Measurements from ENCODE around the gene CRY2. TPM values are rescaled to one million over a fixed set of nuclear protein-coding genes. Genes with fewer than 3 reads are reported as not detected.

The CRY2 gene
- total and polyA plus RNA-seq, 2 of the 13 experiments (the other 11 are each of a cell fraction or from before 2014, with no cell fraction given): 10.1 to 12.2 TPM

DNA sequence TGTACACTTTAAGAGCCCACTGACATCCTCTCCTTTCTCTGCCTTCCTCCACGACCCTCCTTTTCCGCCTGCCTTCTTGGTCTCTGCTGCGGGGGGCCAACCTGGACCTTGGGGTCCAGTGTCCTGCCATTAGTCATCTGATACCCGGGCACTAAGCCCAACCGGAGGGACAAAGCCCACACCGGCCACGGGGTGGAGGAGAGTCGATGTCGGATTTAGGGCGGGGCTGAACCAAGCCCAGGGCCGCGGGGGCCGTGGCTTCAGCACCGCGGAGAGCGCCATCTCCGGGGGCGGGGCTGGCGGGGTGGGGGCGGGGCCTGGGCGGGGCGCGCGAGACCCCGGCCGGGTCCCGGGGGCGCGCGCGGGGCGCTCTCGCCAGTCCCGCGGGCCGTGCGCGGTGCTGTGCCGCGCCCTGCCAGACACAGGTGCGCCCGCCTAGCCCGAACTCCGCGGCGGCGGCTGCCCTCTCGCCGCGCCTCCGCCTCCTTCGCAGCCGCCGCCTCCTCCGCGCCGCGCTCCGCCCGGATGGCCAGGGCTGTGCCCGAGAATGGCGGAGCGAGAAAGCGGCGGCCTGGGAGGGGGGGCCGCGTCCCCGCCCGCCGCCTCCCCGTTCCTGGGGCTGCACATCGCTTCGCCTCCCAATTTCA is 38.1 kb downstream of the CRY2 start, which contains the start of gene MAPK8IP1 (continued):
- TF ChIP-seq HOXA5 (CRISPR knock-in tag; IDR thresholded peaks at IDR 0.05) (peak; percentile 64; the same call in 1 of the 2 replicates), ZNF343 (CRISPR knock-in tag; IDR thresholded peaks at IDR 0.05) (no peak), FOXJ3 (CRISPR knock-in tag; IDR thresholded peaks at IDR 0.05; ENCODE audit: borderline replicate concordance) (no peak), MTA3 (CRISPR knock-in tag; IDR thresholded peaks at IDR 0.05) (no peak), ZEB1 (IDR thresholded peaks at IDR 0.05; ENCODE audit: insufficient replicate concordance, low read depth) (no peak), ATF3 (CRISPR knock-in tag; IDR thresholded peaks at IDR 0.05) (no peak), ATM (IDR thresholded peaks at IDR 0.05; ENCODE audit: borderline replicate concordance) (no peak), THAP11 (CRISPR knock-in tag; IDR thresholded peaks at IDR 0.05) (0 out of 2 replicates have a peak, but pooled peaks have one; percentile 29), ZFP90 (CRISPR knock-in tag; IDR thresholded peaks at IDR 0.05; ENCODE audit: borderline replicate concordance) (no peak), ZNF329 (CRISPR knock-in tag; IDR thresholded peaks at IDR 0.05; ENCODE audit: low read depth) (no peak), ZNF121 (CRISPR knock-in tag; IDR thresholded peaks at IDR 0.05) (no peak), ZNF138 (CRISPR knock-in tag; IDR thresholded peaks at IDR 0.05; ENCODE audit: low read depth) (no peak), TAF1 (CRISPR knock-in tag; IDR thresholded peaks at IDR 0.05) (no peak), RARG (CRISPR knock-in tag; IDR thresholded peaks at IDR 0.05; ENCODE audit: low read depth) (no peak), IRX3 (CRISPR knock-in tag; IDR thresholded peaks at IDR 0.05; ENCODE audit: borderline replicate concordance, low read depth) (no peak), ZNF224 (CRISPR knock-in tag; IDR thresholded peaks at IDR 0.05) (no peak), FOXK2 (IDR thresholded peaks at IDR 0.05) (no peak), ZNF704 (CRISPR knock-in tag; IDR thresholded peaks at IDR 0.05; ENCODE audit: borderline replicate concordance) (no peak), ZFX (CRISPR knock-in tag; IDR thresholded peaks at IDR 0.05; ENCODE audit: low read depth) (no peak), ZNF33B (CRISPR knock-in tag; IDR thresholded peaks at IDR 0.05) (no peak), ZNF773 (CRISPR knock-in tag; IDR thresholded peaks at IDR 0.05; ENCODE audit: borderline replicate concordance) (no peak)
- TF ChIP-seq, protein P1, sequence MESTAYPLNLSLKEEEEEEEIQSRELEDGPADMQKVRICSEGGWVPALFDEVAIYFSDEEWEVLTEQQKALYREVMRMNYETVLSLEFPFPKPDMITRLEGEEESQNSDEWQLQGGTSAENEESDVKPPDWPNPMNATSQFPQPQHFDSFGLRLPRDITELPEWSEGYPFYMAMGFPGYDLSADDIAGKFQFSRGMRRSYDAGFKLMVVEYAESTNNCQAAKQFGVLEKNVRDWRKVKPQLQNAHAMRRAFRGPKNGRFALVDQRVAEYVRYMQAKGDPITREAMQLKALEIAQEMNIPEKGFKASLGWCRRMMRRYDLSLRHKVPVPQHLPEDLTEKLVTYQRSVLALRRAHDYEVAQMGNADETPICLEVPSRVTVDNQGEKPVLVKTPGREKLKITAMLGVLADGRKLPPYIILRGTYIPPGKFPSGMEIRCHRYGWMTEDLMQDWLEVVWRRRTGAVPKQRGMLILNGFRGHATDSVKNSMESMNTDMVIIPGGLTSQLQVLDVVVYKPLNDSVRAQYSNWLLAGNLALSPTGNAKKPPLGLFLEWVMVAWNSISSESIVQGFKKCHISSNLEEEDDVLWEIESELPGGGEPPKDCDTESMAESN (CRISPR knock-in tag; conservative IDR thresholded peaks at IDR 0.05): no peak
- TF ChIP-seq, protein P2, sequence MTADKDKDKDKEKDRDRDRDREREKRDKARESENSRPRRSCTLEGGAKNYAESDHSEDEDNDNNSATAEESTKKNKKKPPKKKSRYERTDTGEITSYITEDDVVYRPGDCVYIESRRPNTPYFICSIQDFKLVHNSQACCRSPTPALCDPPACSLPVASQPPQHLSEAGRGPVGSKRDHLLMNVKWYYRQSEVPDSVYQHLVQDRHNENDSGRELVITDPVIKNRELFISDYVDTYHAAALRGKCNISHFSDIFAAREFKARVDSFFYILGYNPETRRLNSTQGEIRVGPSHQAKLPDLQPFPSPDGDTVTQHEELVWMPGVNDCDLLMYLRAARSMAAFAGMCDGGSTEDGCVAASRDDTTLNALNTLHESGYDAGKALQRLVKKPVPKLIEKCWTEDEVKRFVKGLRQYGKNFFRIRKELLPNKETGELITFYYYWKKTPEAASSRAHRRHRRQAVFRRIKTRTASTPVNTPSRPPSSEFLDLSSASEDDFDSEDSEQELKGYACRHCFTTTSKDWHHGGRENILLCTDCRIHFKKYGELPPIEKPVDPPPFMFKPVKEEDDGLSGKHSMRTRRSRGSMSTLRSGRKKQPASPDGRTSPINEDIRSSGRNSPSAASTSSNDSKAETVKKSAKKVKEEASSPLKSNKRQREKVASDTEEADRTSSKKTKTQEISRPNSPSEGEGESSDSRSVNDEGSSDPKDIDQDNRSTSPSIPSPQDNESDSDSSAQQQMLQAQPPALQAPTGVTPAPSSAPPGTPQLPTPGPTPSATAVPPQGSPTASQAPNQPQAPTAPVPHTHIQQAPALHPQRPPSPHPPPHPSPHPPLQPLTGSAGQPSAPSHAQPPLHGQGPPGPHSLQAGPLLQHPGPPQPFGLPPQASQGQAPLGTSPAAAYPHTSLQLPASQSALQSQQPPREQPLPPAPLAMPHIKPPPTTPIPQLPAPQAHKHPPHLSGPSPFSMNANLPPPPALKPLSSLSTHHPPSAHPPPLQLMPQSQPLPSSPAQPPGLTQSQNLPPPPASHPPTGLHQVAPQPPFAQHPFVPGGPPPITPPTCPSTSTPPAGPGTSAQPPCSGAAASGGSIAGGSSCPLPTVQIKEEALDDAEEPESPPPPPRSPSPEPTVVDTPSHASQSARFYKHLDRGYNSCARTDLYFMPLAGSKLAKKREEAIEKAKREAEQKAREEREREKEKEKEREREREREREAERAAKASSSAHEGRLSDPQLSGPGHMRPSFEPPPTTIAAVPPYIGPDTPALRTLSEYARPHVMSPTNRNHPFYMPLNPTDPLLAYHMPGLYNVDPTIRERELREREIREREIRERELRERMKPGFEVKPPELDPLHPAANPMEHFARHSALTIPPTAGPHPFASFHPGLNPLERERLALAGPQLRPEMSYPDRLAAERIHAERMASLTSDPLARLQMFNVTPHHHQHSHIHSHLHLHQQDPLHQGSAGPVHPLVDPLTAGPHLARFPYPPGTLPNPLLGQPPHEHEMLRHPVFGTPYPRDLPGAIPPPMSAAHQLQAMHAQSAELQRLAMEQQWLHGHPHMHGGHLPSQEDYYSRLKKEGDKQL (CRISPR knock-in tag; IDR thresholded peaks at IDR 0.05; ENCODE audit: low read depth): no peak

Data from HepG2 (cell line).